CD4-positive, alpha-beta T cell (primary cell): ENCODE results near the gene TPCN2. TPM values are rescaled to one million over a fixed set of nuclear protein-coding genes. Genes with fewer than 3 reads are reported as not detected.

Experiments
- ATAC-seq: fragments of 200-7000 bp; cut with Tn5 transposase; one replicate; pipeline ENCODE4 v1.10.0; 2022; ENCODE audit warnings: mild to moderate bottlenecking; ENCODE audit not compliant: poor library complexity
- CTCF ChIA-PET: fragments of 350-600 bp; sonication (Branson Sonifier 250); formaldehyde crosslinking; loops from one replicate; lab custom pipeline; 2021; ENCODE audit warnings: antibody characterized with exemption, inconsistent platforms; lab: Charles Lee
- POLR2A ChIA-PET: fragments of 350-600 bp; sonication (Branson Sonifier 250); formaldehyde crosslinking; loops from one replicate; lab custom pipeline; 2021; ENCODE audit warnings: antibody characterized with exemption, inconsistent platforms; lab: Charles Lee
- DNase-seq, 14 experiments: peaks; one replicate each; pipeline ENCODE4 v3.0.0-alpha.2; 2013 to 2020; ENCODE audit warnings: mixed read lengths in 2 of 14
- H3K27ac ChIP-seq, 2 donors: one replicate each; pipeline versions ENCODE4 v1.5.1 to v1.7.0; 2013; ENCODE audit warnings: low read length in 2 of 2, low read depth in 1 of 2, mild to moderate bottlenecking in 1 of 2
- H3K27me3 ChIP-seq, 2 experiments: 1 replicate in 1 of 2; 2 replicates in 1 of 2; pipeline versions ENCODE4 v1.6.1 to v1.7.0; 2013; ENCODE audit warnings: low read length in 2 of 2, control low read depth in 1 of 2, mild to moderate bottlenecking in 1 of 2, moderate library complexity in 1 of 2; ENCODE audit not compliant: insufficient read depth in 2 of 2, control insufficient read depth in 1 of 2
- H3K36me3 ChIP-seq: one replicate; pipeline ENCODE4 v1.6.1; 2013; ENCODE audit warnings: low read length, control low read depth; ENCODE audit not compliant: insufficient read depth
- H3K4me1 ChIP-seq: one replicate; pipeline ENCODE4 v1.6.1; 2013; ENCODE audit warnings: low read length, control low read depth; ENCODE audit not compliant: insufficient read depth
- H3K4me3 ChIP-seq: one replicate; pipeline ENCODE4 v1.5.1; 2013; ENCODE audit warnings: mild to moderate bottlenecking, low read length, moderate library complexity
- H3K9me3 ChIP-seq, 2 experiments: 1 replicate in 1 of 2; 2 replicates in 1 of 2; pipeline versions ENCODE4 v1.6.1 to v1.7.0; 2013; ENCODE audit warnings: low read length in 2 of 2, mild to moderate bottlenecking in 2 of 2, control low read depth in 1 of 2, moderate library complexity in 1 of 2; ENCODE audit not compliant: control insufficient read depth in 1 of 2, insufficient read depth in 1 of 2
- H3K27ac Mint-ChIP-seq: one replicate; pipeline ENCODE4 v1.8.0; 2020; ENCODE audit warnings: mixed read lengths
- H3K27me3 Mint-ChIP-seq: one replicate; pipeline ENCODE4 v1.8.0; 2021; ENCODE audit warnings: mixed read lengths
- H3K36me3 Mint-ChIP-seq: one replicate; pipeline ENCODE4 v1.8.0; 2021; ENCODE audit warnings: low read depth, mixed read lengths
- H3K4me1 Mint-ChIP-seq: one replicate; pipeline ENCODE4 v1.8.0; 2021; ENCODE audit warnings: low read depth, mixed read lengths
- H3K4me3 Mint-ChIP-seq: one replicate; pipeline ENCODE4 v1.8.0; 2020; ENCODE audit warnings: mild to moderate bottlenecking, mixed read lengths
- H3K9me3 Mint-ChIP-seq: one replicate; pipeline ENCODE4 v1.8.0; 2020; ENCODE audit warnings: mixed read lengths
- CTCF ChIP-seq: fragments of 200-600 bp; IDR thresholded peaks from one replicate; pipeline ENCODE4 v1.8.0; 2022; ENCODE audit warnings: antibody characterized with exemption, mild to moderate bottlenecking
- intact Hi-C, 2 experiments: fragments of 100-400 bp; cut with DNase I in 1 of 2; cut with micrococcal nuclease in 1 of 2; formaldehyde crosslinking; loops; one replicate each; pipeline versions ENCODE4 v1.15.1 to v1.9.0; 2023 to 2025; cut with DNase I, micrococcal nuclease
- total RNA-seq, 174 experiments: library from RNA in 2 of 174; stranded (reverse) in 2 of 174; gene quantifications; one replicate each; pipeline ENCODE4 v1.2.3 and lab custom pipeline; 2021 to 2026

TPCN2 gene
- total RNA-seq, 2 experiments from 2014 or later, result 10.2 to 11.5 TPM

DNA sequence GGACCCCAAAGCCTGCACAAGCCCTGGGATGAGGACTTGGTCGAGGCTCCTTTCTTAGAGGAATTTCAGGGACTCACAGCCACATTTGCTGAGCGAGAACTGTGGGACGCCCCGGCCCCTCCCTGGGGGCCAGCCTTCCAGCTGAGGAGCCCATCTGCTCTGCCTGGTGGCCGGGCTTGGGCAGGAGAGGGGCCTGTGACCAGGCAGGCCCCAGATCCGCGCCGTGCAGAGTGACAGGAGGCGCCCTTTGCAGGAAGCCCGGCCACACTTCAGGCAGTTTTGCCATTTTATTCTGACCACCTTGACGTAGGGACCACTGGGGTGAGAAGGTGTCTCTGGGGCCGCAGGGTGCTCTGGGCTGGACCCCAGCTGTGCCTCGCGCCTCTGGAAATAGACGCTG, 35.6 kb downstream of the TPCN2 start:
- no peak for DNase-seq
- Histone ChIP-seq H3K4me1 (peaks cover 17% of the 10 kb centered on the region), H3K9me3 (no peaks in the 10 kb centered on the region), H3K4me3 (no peak overlapping the region), H3K27ac (no peak overlapping the region), H3K36me3 (peaks cover 21% of the 10 kb centered on the region), H3K27me3 (no peaks in the 10 kb centered on the region)
- H3K27ac Mint-ChIP-seq, result no peak overlapping the region
- CTCF ChIA-PET, result no interaction called here
- intact Hi-C loops, result no loop called here
- H3K36me3 Mint-ChIP-seq, result peaks cover 22% of the 10 kb centered on the region
- TF ChIP-seq CTCF, result no peak
- ATAC-seq, result no peak
- H3K9me3 Mint-ChIP-seq, result no peaks in the 10 kb centered on the region
- no peak overlapping the region for H3K4me3 Mint-ChIP-seq
- H3K4me1 Mint-ChIP-seq, result peaks cover 14% of the 10 kb centered on the region
- POLR2A ChIA-PET, result no interaction called here
- no peaks in the 10 kb centered on the region for H3K27me3 Mint-ChIP-seq

DNA sequence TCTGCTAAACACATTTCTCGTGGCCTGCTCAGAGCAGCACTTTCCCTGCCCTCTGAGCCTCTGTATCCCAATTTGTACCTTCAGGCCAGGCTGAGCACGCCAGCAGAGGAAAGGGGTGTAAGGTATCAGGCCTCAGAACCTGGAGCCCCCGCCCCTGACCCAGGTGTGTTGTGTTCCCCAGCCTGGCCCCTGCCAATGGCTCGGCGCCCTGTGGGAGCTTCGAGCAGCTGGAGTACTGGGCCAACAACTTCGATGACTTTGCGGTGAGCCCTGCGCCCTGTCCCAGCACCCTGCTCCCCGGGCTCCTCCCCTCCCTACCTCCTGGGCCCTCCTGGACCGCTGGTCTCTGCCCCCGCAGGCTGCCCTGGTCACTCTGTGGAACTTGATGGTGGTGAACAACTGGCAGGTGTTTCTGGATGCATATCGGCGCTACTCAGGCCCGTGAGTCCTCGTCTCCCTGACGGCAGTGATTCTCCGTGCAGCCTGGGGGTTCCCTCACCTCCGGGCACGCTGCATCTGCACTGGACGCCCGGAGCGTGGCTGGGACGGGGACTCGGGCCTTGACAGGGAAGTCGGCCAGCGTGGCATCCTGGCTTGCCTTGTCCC, 36.9 kb downstream of the TPCN2 start:
- CTCF ChIA-PET, result no interaction called here
- TF ChIP-seq CTCF, result no peak
- peaks cover 26% of the 10 kb centered on the region for H3K36me3 Mint-ChIP-seq
- intact Hi-C loops, result loop anchor here in 1 of 2 experiments (5.0 kb wide), 3 partner anchors 128 to 503 kb away; partner anchors contain the start of genes IGHMBP2 and MRPL21
- Histone ChIP-seq H3K27me3 (no peaks in the 10 kb centered on the region), H3K36me3 (peaks cover 21% of the 10 kb centered on the region), H3K4me1 (peaks cover 5% of the 10 kb centered on the region), H3K4me3 (no peak overlapping the region), H3K27ac (no peak overlapping the region), H3K9me3 (no peaks in the 10 kb centered on the region)
- POLR2A ChIA-PET, result no interaction called here
- H3K4me1 Mint-ChIP-seq, result peaks cover 9% of the 10 kb centered on the region
- no peaks in the 10 kb centered on the region for H3K27me3 Mint-ChIP-seq
- H3K4me3 Mint-ChIP-seq, result no peak overlapping the region
- DNase-seq, result no peak
- no peak for ATAC-seq
- no peak overlapping the region for H3K27ac Mint-ChIP-seq
- H3K9me3 Mint-ChIP-seq, result no peaks in the 10 kb centered on the region

- peaks cover 21% of the 10 kb centered on the region for H3K36me3 ChIP-seq
- peaks cover 0 to under 1% of the 10 kb centered on the region in 2 experiments for H3K9me3 ChIP-seq
- no peak for DNase-seq
- H3K27ac ChIP-seq, result no peak overlapping the region
- ChIA-PET POLR2A (no interaction called here), CTCF (no interaction called here)
- Mint-ChIP-seq H3K36me3 (peaks cover 25% of the 10 kb centered on the region), H3K9me3 (no peaks in the 10 kb centered on the region), H3K27me3 (no peaks in the 10 kb centered on the region), H3K27ac (no peak overlapping the region), H3K4me3 (no peak overlapping the region), H3K4me1 (peaks cover 6% of the 10 kb centered on the region)
- intact Hi-C loops, result loop anchor here in 1 of 2 experiments (5.0 kb wide), 3 partner anchors 129 to 504 kb away; partner anchors contain the start of genes IGHMBP2 and MRPL21
- no peaks in the 10 kb centered on the region for H3K27me3 ChIP-seq
- no peak overlapping the region for H3K4me3 ChIP-seq
- no peaks in the 10 kb centered on the region for H3K4me1 ChIP-seq
- TF ChIP-seq CTCF, result no peak
- no peak for ATAC-seq
Observed at GRCh38 chr11:69086152-69087132, 37.7 kb downstream of the TPCN2 start.
